ENCODE data around the gene XYLB. TPM values are rescaled to one million over a fixed set of nuclear protein-coding genes. Genes with fewer than 3 reads are reported as not detected.
"Not testable (repeated sequence)": the region's sequence is repeated elsewhere in the genome, so short reads cannot be mapped to it uniquely, and the experiment has no call there.

Gene XYLB
- total RNA-seq: 1 to 10 TPM; 4.3 to 6.9 (median 4.7) TPM
- polyA plus RNA-seq: 1 to 10 TPM; 1.6 to 2.4 TPM

GRCh38 chr3:38346587-38347410 lies at the start of gene XYLB:
Gene XYLB, plus strand, starts transcription at chr3:38346785. Its CDS starts 84 bp downstream, at chr3:38346869.
- intact Hi-C loops (cut with DNase I): loop anchor here in 1 of 3 donors (5.0 kb wide), 1 partner anchor 131 kb away; no protein-coding TSS in a partner anchor
- H3K4me3 ChIP-seq: peak within 1 kb of the TSS; percentile 56 to 88 (median 82)
- peak; percentile 66 to 84 (median 74) for TF ChIP-seq CTCF (IDR thresholded peaks at IDR 0.05)
- H3K27ac ChIP-seq: peak within 1 kb of the TSS in 3 of 4 donors; percentile 4 to 54 (median 48)
- H3K4me1 ChIP-seq: peaks cover 0 to 3% (median 0%) of the 10 kb centered on the region in 3 donors
- no peaks in the 10 kb centered on the region for H3K36me3 ChIP-seq
- H3K9me3 ChIP-seq: no peaks in the 10 kb centered on the region
- H3K27me3 ChIP-seq: no peaks in the 10 kb centered on the region
- ATAC-seq (peak; percentile 97 to 100 (median 98)), DNase-seq (peak; percentile 84 to 97 (median 91)), FAIRE-seq (no peak)
- 0 to 1% methylated on average over 41 to 85 of the region's 85 CpGs for WGBS, 2 donors

- H3K36me3 ChIP-seq; H3K9me3 ChIP-seq; H3K27me3 ChIP-seq; H3K27ac ChIP-seq; H3K4me1 ChIP-seq; H3K4me3 ChIP-seq; intact Hi-C loops (cut with DNase I); ATAC-seq; FAIRE-seq; DNase-seq: not testable (repeated sequence)
- whole genome bisulfite sequencing, 2 donors: 76 to 85% methylated on average over 4 of the region's 4 CpGs
Observed at GRCh38 chr3:38297053-38297452, 49.5 kb upstream of the XYLB start.

GRCh38 chr3:38297537-38297936 lies 49.0 kb upstream of the XYLB start:
- H3K27me3 ChIP-seq: no peaks in the 10 kb centered on the region
- no peak for FAIRE-seq
- H3K4me3 ChIP-seq: no peak overlapping the region
- ATAC-seq: no peak
- no peak overlapping the region for H3K27ac ChIP-seq
- H3K4me1 ChIP-seq: no peaks in the 10 kb centered on the region
- H3K36me3 ChIP-seq: no peaks in the 10 kb centered on the region
- no peak for TF ChIP-seq CTCF (IDR thresholded peaks at IDR 0.05)
- no peaks in the 10 kb centered on the region for H3K9me3 ChIP-seq
- no peak for DNase-seq
- intact Hi-C loops (cut with DNase I): no loop called here

GRCh38 chr3:38297947-38298711 lies 48.5 kb upstream of the XYLB start:
- H3K36me3 ChIP-seq: no peaks in the 10 kb centered on the region
- TF ChIP-seq CTCF (IDR thresholded peaks at IDR 0.05): peak in 2 of 4 donors; percentile 9 to 12
- H3K4me1 ChIP-seq: no peaks in the 10 kb centered on the region
- no peak overlapping the region for H3K4me3 ChIP-seq
- H3K9me3 ChIP-seq: no peaks in the 10 kb centered on the region
- no peak overlapping the region for H3K27ac ChIP-seq
- FAIRE-seq (no peak), DNase-seq (no peak), ATAC-seq (peak in 1 of 4 donors; percentile 37)
- H3K27me3 ChIP-seq: no peaks in the 10 kb centered on the region
- WGBS, 2 donors: 75 to 84% methylated on average over 5 of the region's 5 CpGs
- intact Hi-C loops (cut with DNase I): no loop called here

- ATAC-seq: no peak
Observed at GRCh38 chr3:38306941-38307340, 39.6 kb upstream of the XYLB start.

More at GRCh38 chr3:38306941-38307340, 39.6 kb upstream of the XYLB start:
- no peak for FAIRE-seq
- Histone ChIP-seq H3K4me3 (no peak overlapping the region), H3K36me3 (no peaks in the 10 kb centered on the region), H3K27me3 (no peaks in the 10 kb centered on the region), H3K4me1 (no peaks in the 10 kb centered on the region), H3K9me3 (no peaks in the 10 kb centered on the region), H3K27ac (no peak overlapping the region)
- WGBS, 2 donors: 85 to 92% methylated on average over 5 of the region's 5 CpGs
- DNase-seq: no peak
- intact Hi-C loops (cut with DNase I): no loop called here
- no peak for TF ChIP-seq CTCF (IDR thresholded peaks at IDR 0.05)

Measured in pancreas (tissue), 10 donors.